PC-3 (cell line): Measurements from ENCODE around the gene GADD45B.

Experiments
- CTCF ChIP-seq: fragments of 300-600 bp; sonication (generic); conservative IDR thresholded peaks from 2 replicates; pipeline ENCODE4 v1.5.1; 2017; ENCODE audit warnings: antibody characterized with exemption, low read depth, mild to moderate bottlenecking, low read length
- EZH2 ChIP-seq: fragments of 300-600 bp; sonication (generic); IDR thresholded peaks from one replicate; pipeline ENCODE4 v1.6.1; 2017; ENCODE audit warnings: antibody characterized with exemption, mild to moderate bottlenecking, low read length; ENCODE audit not compliant: unreplicated experiment
- EZH2phosphoT487 ChIP-seq: fragments of 300-600 bp; sonication (generic); IDR thresholded peaks from 2 replicates; pipeline ENCODE4 v1.6.1; 2018; ENCODE audit warnings: mild to moderate bottlenecking, antibody characterized with exemption, low read length, borderline replicate concordance

GRCh38 chr19:2428756-2429711 is 46.9 kb upstream of the GADD45B start:
- TF ChIP-seq CTCF (no peak), EZH2phosphoT487 (no peak), EZH2 (no peak)
